GM21723 (cell line): ENCODE data around the gene ZBTB22.

Source experiments
- ATAC-seq: cut with Tn5 transposase; IDR thresholded peaks from one replicate; pipeline ENCODE4 v1.9.1; 2021; ENCODE audit warnings: mild to moderate bottlenecking, moderate library complexity; ENCODE audit not compliant: unreplicated experiment

ZBTB22 gene

DNA sequence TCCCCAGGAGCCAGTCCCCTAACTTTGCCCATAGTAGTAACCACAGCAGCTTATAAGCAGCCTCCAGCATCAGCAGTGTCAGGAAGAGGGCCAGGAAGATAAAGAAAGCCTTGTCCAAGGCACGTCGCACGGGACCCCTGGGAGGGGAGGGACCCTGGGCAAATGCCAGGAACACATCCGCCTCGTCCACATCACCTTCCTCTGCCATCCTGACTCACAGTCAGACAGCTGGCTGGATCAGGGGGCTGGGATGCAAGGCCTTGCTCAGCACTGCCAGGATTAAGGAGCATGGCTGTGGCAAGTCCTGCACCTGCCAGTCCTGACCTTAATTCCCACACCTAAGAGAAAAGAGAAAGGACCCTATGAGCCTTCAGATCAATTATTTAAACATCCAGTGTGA lies 11.5 kb upstream of the ZBTB22 start:
- no peak for ATAC-seq

DNA sequence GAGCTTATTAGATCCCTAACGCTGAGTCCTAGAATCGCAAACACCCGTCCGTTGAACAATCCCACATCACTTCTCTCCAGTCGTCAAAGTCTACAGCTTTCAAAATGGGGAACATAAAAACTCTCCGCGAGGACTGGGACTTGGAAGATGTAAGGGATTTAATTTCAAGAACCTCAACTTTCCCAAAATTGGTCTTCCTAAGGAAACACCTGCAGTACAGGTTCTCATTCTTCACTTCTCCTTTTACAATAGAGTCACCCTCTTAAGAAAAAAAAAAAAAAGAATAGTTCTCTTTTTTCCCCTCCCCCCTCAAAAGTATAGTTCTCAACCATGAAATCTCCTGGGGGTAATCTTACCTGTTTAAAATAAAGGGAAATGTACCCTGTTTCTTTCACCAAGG lies 6.6 kb upstream of the ZBTB22 start:
- ATAC-seq = no peak

DNA sequence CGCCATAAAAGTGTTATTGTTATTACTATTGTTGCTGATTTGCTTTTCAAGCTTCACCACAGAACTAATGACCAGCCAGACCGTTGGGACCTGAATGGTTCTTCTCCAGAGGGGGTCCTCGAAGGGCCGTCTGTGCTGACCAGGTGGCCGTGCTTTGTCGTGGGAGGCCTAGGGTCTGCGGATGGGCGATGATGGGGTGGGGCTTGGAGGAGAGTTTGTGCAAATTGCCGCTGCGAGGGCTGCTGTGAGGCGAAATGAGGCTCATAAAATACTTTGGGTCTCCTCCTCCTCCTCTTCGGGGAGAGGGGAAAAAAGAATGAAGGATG lies 6.0 kb upstream of the ZBTB22 start:
- no peak for ATAC-seq

DNA sequence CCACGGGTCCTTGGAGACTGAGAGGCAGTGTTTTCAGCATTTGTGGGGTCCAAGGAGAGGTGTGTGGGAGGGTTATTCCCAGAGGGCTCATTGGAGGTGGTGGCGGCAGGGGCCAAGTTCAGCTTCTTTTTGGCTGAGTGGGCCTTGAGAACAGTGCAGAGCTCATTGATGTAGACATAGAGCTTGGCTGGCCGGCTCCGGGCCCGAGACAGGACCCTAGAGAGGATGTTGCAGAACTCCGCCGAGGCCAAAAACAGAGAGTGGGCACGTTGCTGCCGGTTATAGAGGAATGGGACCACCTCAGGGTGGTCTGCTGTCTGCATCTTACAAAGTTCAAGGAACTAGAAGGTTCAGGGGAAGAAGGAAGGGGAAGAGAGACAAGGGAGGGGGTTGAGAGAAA lies 3.7 kb upstream of the ZBTB22 start:
- no peak for ATAC-seq

DNA sequence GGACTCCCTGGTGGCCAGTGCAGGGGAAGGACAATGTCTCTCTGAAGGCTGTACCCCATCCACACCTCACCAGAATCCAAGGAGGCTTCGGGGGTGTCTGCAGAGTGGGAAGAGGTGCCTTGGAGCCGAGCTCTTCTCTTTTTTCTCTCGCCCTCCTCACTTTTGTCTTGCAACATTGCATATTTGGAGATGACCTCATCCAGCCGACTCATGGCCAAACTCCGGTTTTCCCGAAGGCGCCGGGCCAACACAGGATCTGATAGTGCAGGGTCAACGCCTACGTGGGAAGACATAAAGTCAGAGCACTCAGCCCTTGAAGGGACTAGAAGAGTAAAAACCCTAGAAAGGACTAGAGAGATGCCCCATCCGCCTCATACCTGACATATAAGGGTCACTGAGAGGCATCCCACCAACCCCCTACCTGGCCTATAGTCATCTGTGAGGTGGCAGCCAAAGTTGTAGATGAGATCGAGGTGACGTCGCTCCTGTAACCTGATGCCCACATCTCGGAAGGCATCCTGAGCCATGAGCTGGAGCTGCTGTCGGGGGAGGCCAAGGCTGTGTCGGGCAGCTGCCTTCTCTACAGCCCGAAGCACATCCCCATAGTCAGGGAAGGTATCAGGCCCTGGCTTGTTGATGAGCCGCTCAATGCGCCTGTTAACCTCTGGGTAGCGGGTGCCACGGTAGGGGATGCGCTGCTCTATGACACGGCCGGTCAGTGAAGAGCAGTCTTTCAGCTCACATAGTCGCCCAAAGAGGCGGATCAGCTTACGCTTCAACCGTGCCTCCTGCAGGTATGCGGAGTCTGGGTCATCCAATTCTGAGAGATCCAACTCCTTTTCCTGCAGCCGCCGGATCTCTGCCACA lies 3.0 kb upstream of the ZBTB22 start:
- no peak for ATAC-seq

DNA sequence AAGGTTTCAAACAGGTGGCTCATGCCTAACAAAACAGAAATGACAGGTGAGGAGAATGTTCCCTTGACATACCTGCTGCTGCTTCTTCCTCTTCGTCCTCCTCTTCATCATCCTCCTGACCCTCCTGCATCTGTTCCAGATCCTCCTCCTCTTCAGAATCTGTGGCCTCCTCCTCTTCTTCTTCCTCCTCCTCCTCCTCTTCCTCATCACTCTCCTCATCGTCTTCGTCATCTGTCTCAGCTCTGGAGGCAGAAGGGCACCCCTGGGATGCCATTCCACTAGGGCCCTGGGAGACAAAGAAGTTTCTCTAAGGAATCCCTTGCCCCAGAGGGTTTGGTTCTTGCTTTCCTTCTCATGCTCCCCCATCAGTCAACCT lies 2.4 kb upstream of the ZBTB22 start:
- ATAC-seq = no peak

DNA sequence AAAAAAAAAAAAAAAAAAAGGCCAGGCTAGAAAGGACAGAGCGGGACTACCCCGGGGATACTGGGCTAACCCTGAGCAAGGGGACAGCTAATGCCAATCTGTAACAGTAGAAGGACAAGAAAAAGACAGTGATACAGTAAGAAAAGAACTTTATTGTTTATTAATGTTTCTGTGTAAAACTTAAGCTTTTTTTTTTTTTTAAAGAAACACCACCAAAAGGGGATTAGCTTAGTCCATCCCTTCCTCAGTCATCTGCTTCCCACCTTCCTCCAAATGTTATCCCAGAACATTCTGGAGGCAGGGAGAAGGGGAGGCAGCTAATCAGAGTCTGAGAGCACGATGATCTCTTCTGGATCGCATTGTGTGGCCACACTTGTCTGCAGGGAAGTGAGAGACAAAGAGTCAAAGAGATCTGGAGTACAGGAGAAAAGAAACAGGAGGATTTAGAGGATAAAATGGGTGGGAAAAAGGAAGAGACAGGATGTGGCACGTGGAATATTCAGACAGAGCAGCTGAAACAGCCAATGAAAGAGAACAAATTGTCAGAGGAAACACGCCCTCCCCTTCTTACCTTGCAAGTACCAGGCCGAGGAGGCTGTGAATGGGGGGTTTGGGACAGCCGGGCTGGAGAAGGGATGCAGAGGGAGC lies 1.0 kb upstream of the ZBTB22 start:
- no peak for ATAC-seq

DNA sequence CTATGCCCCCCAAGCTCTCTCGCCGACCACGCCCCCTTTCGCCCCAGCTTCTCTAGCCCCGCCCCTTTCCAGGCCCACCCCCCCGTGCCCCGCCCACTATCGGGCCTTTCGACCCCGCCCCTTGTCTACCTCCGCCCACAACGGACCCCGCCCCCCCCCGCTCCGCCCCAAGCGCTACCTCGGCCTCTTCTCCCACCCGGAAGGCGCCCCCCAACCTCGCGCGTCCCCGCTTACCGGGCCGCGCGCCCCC lies 200 bp downstream of the ZBTB22 start:
- ATAC-seq = no peak

DNA sequence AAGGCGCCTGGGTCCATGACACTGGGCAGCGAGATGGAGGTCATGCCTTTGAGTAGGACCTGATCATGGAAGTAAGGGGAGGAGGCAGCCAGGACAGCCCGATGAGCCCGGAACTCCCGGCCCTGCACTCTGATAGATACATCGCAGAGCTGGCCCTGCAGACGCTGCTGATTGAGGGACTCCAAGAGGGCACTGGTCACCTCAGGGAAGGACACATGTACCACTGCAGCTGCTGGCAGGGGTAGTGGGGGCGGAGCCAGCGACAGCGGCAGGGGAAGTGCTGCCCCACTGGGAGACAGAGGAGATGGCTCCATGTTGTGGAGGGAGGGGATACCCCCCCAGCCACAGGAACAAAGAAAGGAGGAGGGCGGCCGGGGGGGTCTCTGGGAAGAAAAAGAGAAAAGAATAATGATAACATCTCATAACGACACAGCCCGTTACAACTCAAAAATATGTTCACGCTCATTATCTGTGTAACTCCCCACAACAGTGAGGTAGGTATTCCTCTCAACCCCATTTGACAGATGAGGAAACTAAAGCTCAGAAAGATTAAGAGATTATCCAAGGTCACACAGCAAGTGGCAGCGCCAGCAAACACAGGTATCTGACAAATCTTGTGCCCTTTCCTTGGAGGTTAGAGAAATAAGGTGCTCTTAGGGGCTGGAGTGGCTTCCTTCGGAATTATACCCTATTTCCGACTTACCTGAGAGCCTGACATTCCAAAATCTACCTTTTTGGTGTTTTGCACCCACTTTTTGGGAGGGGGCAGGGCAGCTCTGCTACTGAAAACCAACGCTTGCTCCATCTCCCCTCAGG lies 733 bp downstream of the ZBTB22 start:
- no peak for ATAC-seq

DNA sequence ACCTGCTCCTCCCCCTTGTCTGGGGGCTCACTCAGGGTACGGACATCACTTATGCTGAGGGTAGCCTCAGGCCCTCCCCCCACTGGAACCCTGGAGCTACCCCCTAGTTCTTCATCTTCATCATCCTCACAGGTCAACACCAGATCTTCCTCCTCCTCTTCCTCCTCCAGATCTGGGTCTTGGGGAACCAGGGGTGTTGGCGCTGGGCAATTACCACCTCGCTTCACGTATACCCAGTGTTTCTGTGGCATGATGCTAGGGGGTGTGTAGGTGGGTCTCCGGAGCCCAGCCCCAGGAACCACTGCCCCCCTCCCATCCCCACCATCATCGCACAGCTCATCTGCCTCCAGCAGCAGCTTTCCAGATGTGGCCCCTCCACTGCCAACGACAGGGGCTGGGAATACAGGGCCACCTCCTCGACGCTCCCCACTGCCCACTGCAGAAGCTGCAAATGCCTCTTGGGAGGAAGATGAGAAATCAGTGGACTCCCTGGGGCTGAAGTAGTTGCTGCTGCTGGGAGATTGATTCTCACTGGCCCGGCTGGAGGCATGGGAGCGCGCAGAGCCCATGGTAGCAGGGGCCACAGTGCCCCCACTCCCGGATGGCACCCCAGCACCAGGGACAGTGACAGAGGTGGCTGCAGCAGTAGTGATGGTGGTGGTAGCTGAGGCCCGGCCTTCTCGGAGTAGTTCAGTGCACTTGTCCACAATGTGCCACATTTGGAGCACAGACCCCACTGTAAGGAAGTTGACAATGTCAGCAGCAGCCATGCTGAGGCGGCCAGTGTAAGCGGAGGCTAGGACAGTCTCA lies 1.5 kb downstream of the ZBTB22 start:
- ATAC-seq = no peak

DNA sequence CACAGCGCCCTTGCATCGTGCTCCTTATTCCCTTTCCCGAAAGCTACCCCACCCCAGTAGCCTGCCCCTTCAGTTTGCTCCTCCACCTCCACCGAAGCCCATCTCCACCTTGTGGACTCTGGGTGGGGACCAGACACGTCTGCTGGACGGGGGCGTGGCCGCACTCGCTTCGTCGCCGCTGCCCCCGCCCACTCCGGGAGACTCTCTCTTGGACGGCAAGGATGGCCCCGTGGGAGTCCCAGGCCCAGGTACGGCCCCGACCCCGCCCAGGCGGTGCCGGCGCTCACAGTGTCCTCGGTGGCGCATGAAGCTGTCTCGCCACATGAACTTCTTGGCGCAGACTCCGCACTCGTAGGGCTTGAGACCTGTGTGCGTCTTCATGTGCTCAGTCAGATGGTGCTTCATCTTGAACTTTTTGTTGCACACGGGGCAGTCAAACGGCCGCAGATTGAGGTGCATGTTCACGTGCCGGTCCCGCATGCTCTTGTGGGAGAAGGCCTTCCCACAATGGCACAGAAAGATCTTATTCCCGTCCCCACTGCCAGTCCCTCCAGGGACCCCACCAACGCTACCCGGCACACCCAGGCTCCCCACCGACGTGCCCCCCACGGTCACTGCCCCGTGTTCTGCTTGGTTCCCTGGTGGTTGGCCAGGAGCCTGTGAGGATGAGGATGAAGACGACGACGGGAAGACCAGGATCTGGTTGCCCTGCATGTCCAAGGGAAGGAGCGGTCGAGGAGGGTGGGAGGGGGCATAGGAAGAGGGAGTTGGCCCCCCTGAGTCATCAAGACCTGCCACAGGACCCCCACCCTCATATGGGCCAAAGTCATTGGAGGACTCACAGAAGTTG lies 2.4 kb downstream of the ZBTB22 start:
- ATAC-seq = no peak

DNA sequence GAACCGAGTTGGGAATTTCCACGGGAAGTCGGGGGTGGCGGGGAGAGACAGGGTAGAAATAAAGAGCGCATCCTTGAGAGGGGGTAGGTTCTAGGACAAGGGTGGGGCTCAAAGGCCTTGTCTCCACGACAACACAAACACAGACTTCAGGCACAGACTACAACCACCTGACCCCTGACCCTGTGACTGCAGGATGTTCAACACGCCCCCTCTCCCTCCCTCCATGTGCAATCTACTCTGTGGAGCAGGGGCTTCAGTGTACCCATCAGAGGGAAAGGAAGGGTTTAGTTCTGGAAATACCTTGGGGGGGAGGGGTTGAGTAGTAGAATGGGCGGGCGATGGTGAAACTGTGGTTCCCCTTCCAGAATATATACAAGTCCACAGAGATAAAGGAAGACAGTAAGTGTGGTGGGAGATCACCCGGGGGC lies 3.0 kb downstream of the ZBTB22 start:
- ATAC-seq = no peak

DNA sequence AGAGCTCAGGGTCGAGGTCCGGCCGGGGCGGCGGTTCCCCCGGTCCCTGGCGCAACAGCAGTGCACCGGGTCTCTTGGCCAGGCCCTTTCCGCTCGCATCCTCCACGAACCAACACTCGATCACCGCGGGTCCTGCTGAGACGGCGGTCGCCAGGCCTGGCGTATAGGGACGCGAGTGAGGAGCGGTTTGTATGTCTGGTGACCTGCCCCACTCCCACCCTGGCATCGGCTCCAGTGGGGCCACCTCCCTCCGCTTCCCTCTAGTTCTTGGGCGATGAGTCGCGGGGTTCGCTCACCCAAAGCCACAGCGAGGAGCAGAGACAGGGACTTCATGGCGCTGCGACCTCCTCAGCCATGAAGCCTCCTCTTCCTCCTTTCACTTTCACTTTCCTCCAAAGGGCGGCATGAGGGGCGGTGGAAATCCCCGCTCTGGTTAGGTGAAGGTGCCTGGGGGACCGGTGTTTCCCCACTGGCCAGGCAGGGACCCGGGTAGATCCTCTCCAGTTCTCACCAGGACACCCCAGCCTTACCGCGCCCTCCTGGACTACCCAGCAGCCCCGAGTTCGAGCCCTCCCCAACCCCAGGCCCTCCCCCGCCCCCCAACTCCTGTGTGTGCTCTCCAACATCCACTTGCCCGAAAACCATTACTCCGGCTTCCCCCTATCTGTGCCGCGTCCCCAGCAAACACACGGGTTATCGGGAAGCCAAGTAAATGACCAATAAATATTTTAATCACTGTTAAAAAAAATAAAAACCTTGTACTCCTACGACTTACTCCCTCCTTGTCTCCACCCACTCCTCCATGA lies 3.6 kb downstream of the ZBTB22 start, which contains the start of gene TAPBP:
Gene TAPBP, minus strand, starts transcription at position 370 of the 806 bp plus-strand sequence. Its CDS starts 37 bp downstream, at position 333.
- ATAC-seq = peak; percentile 47

DNA sequence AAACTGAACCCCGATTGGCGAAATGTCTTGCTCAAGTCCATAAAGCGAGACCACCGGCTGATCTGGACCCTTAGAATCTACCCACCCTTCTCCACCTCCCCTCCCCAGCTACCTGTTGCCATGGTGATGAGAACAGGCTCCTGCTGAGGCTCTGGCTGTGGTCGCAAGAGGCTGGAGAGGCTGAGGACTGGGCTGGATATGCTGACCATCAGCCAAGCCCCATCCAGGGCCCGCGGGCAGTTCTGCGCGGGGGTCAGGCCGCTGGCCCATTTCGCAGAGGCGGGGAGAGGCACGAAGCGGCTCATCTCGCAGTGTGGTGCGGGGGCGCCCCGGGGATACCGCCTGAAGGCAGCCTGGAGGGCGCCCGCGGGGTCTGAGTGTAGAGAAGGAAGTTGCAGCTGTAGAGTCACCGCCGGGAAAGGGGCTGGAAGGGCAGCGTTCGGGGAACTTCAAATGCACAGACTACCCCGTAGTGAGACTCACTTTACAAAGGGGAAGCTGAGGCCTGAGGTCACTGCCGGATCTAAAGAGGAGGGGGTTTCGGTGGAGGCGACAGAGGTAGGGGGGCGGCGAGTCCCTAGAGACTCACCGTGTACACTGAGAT lies 4.3 kb downstream of the ZBTB22 start:
- no peak for ATAC-seq

DNA sequence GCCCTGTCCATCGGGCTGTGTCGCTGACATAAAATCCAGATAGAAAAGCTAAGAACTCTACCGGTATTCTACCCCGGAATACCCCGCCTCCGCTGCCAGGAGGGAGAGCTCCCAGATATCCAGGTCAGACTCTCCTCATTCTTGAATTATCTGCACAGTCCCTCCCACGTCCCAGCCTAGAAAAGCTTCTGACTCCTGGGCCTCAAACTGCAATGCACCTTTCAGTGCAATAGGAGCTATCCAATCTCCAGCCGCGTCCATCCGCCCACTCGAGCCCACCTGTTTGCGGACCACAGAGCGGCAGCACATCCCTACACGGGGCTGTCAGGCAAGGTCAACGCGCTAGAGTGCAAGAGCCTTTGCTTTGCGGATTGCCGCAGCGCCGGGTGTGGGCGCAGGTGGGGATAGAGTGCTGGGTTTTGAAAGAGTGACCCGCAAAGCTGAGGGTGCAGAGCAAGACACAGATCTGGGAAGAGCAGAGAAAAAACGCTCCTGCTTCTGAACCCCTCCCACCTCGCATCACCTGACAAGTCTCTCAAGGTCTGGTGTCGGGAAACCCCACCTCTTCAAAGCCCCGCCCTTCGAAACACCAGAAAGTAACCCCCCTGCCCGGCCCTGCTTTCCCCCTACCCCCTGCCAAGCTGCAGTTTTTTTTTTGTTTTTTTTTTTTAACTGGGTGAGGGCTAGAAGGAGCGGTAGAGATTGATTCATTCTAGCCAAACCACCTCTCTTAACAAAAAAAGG lies 5.0 kb downstream of the ZBTB22 start:
- peak; percentile 29 for ATAC-seq

DNA sequence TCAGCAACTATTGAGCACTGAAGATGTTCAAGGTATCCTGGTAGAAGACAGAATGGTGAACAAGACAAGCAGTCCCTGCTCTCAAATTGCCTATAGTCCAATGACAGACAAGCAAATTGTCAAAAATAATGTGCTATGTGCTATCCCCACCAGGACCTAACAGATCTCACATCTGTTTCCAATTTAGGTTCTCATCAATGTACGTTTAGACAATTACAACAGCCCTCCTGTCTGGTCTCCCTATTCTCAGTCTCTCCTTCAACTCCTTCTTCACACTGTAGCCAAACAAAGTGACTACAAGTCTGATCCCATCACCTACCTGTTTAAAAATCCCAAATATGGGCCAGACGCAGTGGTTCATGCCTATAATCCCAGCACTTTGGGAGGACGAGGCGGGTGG lies 11.2 kb downstream of the ZBTB22 start:
- no peak for ATAC-seq

DNA sequence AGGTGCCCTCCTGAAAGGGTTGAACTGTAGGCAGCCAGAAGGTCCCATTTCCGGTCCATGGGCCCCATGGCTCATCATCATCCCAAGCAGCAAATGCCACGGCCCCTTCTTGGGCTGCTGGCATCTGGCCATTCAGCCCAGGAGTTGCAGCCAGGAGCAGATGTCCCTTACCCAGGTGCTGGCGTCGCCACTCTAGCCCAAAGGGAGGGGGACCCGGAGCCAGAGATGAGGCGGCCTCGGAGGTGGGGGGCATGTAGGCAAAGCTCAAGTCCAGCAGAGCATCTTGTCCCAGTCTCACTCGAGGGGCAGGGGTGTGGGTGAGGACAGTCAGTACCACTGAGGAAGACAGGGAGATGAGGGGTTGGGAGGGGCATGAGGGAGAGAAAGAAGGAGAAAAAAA lies 12.5 kb downstream of the ZBTB22 start:
- ATAC-seq = no peak

DNA sequence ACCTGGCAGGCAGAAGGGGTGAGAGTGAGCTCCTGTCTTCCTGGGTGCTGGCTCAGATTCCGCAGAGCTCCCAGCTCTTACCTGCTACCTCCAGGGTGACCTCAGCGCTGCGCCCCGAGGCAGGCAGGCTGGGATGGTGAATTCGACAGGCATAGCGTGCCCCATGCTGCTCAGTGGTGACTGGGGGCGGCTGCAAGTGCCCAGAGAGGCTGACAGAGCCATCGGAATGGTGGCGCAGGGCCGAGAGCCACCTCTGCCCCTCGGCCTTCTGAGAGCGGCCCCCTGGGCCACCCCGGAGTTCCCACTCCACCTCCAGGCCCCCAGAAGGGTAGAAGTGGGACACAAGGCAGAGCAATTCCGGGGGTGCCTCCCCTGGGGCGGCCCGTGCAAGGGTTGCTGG lies 13.3 kb downstream of the ZBTB22 start:
- no peak for ATAC-seq
